ENCODE data around the gene CAMKK1. TPM values are rescaled to one million over a fixed set of nuclear protein-coding genes. Genes with fewer than 3 reads are reported as not detected.

The CAMKK1 gene
- total and polyA plus RNA-seq, 2 of the 4 experiments (the other 2 are of a cell fraction) = 4.1 to 8.2 TPM

DNA sequence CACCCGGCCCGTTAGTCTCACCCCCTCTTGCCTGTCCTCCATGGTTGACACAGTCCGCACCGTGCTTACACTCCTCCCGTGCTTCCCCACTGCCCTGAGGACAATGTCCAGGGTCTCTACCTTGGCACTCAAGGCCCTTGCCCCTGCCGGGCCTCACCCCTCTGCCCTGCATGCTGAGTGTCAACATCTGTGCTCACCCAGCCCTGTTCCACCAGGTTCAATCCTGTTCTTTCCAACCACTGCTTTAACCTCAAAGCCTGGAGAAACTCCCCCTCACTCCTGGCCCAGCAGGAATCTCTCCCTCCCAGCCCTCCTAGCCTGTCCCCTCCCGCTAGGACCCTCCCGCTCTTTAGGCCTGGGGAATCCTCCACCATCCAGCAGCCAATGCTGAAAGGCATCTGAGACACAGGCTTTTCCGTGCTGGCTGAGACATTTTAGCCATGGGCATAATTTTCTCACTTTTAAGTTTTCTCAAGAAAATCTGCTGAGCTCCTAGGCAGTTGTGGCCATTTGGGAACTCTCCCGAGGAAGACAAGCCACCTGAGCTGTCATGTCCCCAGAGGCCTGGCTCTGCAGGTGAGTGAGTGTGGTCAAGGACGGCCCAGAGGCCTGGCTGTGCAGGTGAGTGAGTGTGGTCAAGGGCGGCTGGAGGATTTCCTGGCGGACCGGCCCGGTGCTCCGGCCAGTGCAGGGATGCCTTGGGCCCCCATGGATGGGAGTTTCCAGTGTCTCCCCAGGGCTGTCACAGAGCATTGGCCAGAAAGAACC is 34.2 kb upstream of the CAMKK1 start:
- no peaks in the 10 kb centered on the region for H4K20me1 ChIP-seq (ENCODE audit: insufficient read depth, low read length)
- H4K91ac ChIP-seq (ENCODE audit: insufficient read depth, low read depth, low read length) = no peak overlapping the region
- H3K4me2 ChIP-seq (ENCODE audit: low read depth, low read length) = no peak overlapping the region
- H3K9ac ChIP-seq (ENCODE audit: low read depth, low read length) = no peak overlapping the region
- H2AFZ ChIP-seq (replicated peaks; ENCODE audit: low read length, poor library complexity) = no peak overlapping the region
- no peak overlapping the region for H3K18ac ChIP-seq (ENCODE audit: low read depth, low read length)
- H3K14ac ChIP-seq (replicated peaks; ENCODE audit: low read depth, low read length) = no peak overlapping the region
- no peak overlapping the region for H2BK5ac ChIP-seq (ENCODE audit: low read depth, low read length, poor library complexity, severe bottlenecking)
- no peak overlapping the region for H3K4ac ChIP-seq (ENCODE audit: low read depth, low read length)
- dilution Hi-C loops (cut with HindIII; ENCODE audit: low sequenced_read_pairs, unreplicated experiment) = no loop called here
- no peaks in the 10 kb centered on the region for H3K9me1 ChIP-seq (ENCODE audit: insufficient read depth, low read length)
- no peak overlapping the region for H4K8ac ChIP-seq (ENCODE audit: low read depth in 2 of 2, low read length in 2 of 2)
- no TSS peak for BruUV-seq (replicated peaks)
- in situ Hi-C loops (cut with MboI; ENCODE audit: low sequenced_read_pairs) = no loop called here
- no peak overlapping the region for H3K4me3 ChIP-seq (ENCODE audit: insufficient read depth, low read depth, low read length)
- no peak overlapping the region for H2AK5ac ChIP-seq (ENCODE audit: low read depth, low read length)
- H3K56ac ChIP-seq (ENCODE audit: extremely low read depth, insufficient read depth, low read length) = no peak overlapping the region
- H3K27me3 ChIP-seq (ENCODE audit: control insufficient read depth, insufficient read depth, low read length) = peaks cover 5% of the 10 kb centered on the region; the same call in 1 of the 2 replicates
- no peak overlapping the region for H3K27ac ChIP-seq (ENCODE audit: insufficient read depth, low read length)
- no peak overlapping the region for H2BK15ac ChIP-seq (ENCODE audit: low read depth, low read length)
- DNase-seq = no peak
- 84% methylated on average over 9 of the region's 16 CpGs; no CpG with 5 or more reads in 1 of the 2 experiments for WGBS, 2 experiments (ENCODE audit: extremely low coverage in 2 of 2, insufficient read length in 1 of 2)
- ATAC-seq (ENCODE audit: low read depth) = no peak
- ChIA-PET CTCF (interaction anchor here (1.2 kb wide), 1 partner anchor 13 kb away, joined by 5 read pairs; no protein-coding TSS in a partner anchor), POLR2A (ENCODE audit: unreplicated experiment) (no interaction called here)
- no peak overlapping the region for H2BK120ac ChIP-seq (ENCODE audit: low read depth, low read length)
- intact Hi-C loops (cut with micrococcal nuclease) = no loop called here
- no peak overlapping the region for H2BK20ac ChIP-seq (ENCODE audit: low read depth, low read length)
- H3K23ac ChIP-seq (ENCODE audit: low read depth, low read length) = no peak overlapping the region
- no peak overlapping the region for H4K5ac ChIP-seq (ENCODE audit: low read depth, low read length)
- no peak overlapping the region for H2AK9ac ChIP-seq (replicated peaks; ENCODE audit: low read depth, low read length, poor library complexity)
- H3K4me1 ChIP-seq (ENCODE audit: control insufficient read depth, insufficient read depth, low read length) = peaks cover 3% of the 10 kb centered on the region; the same call in 1 of the 2 replicates
- H3K79me1 ChIP-seq (ENCODE audit: low read depth in 1 of 2, low read length in 2 of 2) = no peaks in the 10 kb centered on the region
- no peaks in the 10 kb centered on the region for H3K36me3 ChIP-seq (ENCODE audit: control insufficient read depth, insufficient read depth, low read length)
- no peaks in the 10 kb centered on the region for H3K9me3 ChIP-seq (ENCODE audit: control insufficient read depth, insufficient read depth, low read length)
- no peak for TF ChIP-seq CHD1 (IDR thresholded peaks at IDR 0.05; ENCODE audit: low read depth, low read length)
- TF ChIP-seq NFE2L2 (IDR thresholded peaks at IDR 0.05; ENCODE audit: low read depth, low read length) = no peak
- no peak for TF ChIP-seq MAFK (IDR thresholded peaks at IDR 0.05; ENCODE audit: low read depth, low read length)
- TF ChIP-seq, protein P1, sequence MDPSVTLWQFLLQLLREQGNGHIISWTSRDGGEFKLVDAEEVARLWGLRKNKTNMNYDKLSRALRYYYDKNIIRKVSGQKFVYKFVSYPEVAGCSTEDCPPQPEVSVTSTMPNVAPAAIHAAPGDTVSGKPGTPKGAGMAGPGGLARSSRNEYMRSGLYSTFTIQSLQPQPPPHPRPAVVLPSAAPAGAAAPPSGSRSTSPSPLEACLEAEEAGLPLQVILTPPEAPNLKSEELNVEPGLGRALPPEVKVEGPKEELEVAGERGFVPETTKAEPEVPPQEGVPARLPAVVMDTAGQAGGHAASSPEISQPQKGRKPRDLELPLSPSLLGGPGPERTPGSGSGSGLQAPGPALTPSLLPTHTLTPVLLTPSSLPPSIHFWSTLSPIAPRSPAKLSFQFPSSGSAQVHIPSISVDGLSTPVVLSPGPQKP (IDR thresholded peaks at IDR 0.05; ENCODE audit: borderline replicate concordance, low read depth, low read length) = no peak
- TF ChIP-seq RAD21 (IDR thresholded peaks at IDR 0.05; ENCODE audit: low read length) = no peak
- TF ChIP-seq POLR2A (IDR thresholded peaks at IDR 0.05; ENCODE audit: low read depth, low read length) = no peak
- TF ChIP-seq, protein P2, sequence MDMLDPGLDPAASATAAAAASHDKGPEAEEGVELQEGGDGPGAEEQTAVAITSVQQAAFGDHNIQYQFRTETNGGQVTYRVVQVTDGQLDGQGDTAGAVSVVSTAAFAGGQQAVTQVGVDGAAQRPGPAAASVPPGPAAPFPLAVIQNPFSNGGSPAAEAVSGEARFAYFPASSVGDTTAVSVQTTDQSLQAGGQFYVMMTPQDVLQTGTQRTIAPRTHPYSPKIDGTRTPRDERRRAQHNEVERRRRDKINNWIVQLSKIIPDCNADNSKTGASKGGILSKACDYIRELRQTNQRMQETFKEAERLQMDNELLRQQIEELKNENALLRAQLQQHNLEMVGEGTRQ (IDR thresholded peaks at IDR 0.05; ENCODE audit: low read depth, low read length) = no peak
- no peak for TF ChIP-seq MAZ (IDR thresholded peaks at IDR 0.05; ENCODE audit: borderline replicate concordance, low read depth, low read length)
- TF ChIP-seq, protein P3, sequence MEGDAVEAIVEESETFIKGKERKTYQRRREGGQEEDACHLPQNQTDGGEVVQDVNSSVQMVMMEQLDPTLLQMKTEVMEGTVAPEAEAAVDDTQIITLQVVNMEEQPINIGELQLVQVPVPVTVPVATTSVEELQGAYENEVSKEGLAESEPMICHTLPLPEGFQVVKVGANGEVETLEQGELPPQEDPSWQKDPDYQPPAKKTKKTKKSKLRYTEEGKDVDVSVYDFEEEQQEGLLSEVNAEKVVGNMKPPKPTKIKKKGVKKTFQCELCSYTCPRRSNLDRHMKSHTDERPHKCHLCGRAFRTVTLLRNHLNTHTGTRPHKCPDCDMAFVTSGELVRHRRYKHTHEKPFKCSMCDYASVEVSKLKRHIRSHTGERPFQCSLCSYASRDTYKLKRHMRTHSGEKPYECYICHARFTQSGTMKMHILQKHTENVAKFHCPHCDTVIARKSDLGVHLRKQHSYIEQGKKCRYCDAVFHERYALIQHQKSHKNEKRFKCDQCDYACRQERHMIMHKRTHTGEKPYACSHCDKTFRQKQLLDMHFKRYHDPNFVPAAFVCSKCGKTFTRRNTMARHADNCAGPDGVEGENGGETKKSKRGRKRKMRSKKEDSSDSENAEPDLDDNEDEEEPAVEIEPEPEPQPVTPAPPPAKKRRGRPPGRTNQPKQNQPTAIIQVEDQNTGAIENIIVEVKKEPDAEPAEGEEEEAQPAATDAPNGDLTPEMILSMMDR (conservative IDR thresholded peaks at IDR 0.05; ENCODE audit: low read depth, low read length) = no peak
- no peak for TF ChIP-seq RCOR1 (IDR thresholded peaks at IDR 0.05; ENCODE audit: insufficient replicate concordance, low read length)
- no peak for TF ChIP-seq FOS (IDR thresholded peaks at IDR 0.05; ENCODE audit: low read depth, low read length)
- TF ChIP-seq CEBPB (IDR thresholded peaks at IDR 0.05; ENCODE audit: low read depth, low read length) = no peak
- no peak for TF ChIP-seq MXI1 (IDR thresholded peaks at IDR 0.05; ENCODE audit: borderline replicate concordance, low read depth, low read length)
- no peak for TF ChIP-seq BHLHE40 (IDR thresholded peaks at IDR 0.05; ENCODE audit: low read depth, low read length)
- TF ChIP-seq RFX5 (IDR thresholded peaks at IDR 0.05; ENCODE audit: low read depth, low read length) = no peak
